Stomach (tissue), 9 donors: ENCODE measurements around the gene KRT81. TPM values are rescaled to one million over a fixed set of nuclear protein-coding genes. Genes with fewer than 3 reads are reported as not detected.
"Not testable (repeated sequence)": the region's sequence is repeated elsewhere in the genome, so short reads cannot be mapped to it uniquely, and the experiment has no call there.

ENCODE experiments used
- DNase-seq, 2 donors: peaks; one replicate each; pipeline versions ENCODE4 v3.0.0 to v3.0.0-alpha.2; 2013 to 2019
- H3K27ac ChIP-seq, 5 donors: fragments of 200-600 bp in 4 of 5; sonication (generic) in 4 of 5; one replicate each; pipeline ENCODE4 v1.5.1; 2013 to 2019; ENCODE audit warnings: mild to moderate bottlenecking in 1 of 5, moderate library complexity in 1 of 5
- H3K27me3 ChIP-seq, 3 donors: fragments of 200-600 bp; sonication (generic); one replicate each; pipeline ENCODE4 v1.5.1; 2017 to 2019; ENCODE audit warnings: mixed run types in 1 of 3
- H3K36me3 ChIP-seq, 4 donors: fragments of 200-600 bp; sonication (generic); 1 replicate in 3 of 4; 2 replicates in 1 of 4; pipeline ENCODE4 v1.5.1; 2016 to 2019
- H3K4me1 ChIP-seq, 4 donors: fragments of 200-600 bp; sonication (generic); one replicate each; pipeline ENCODE4 v1.5.1; 2016 to 2019
- H3K4me3 ChIP-seq, 4 donors: fragments of 200-600 bp; sonication (generic) in 3 of 4; one replicate each; pipeline ENCODE4 v1.5.1; 2016 to 2019; ENCODE audit warnings: mild to moderate bottlenecking in 1 of 4
- H3K9me3 ChIP-seq, 4 donors: fragments of 200-600 bp; sonication (generic); one replicate each; pipeline ENCODE4 v1.5.1; 2016 to 2019
- CTCF ChIP-seq, 7 experiments: fragments of 450-650 bp in 4 of 7; fragments of 200-600 bp in 3 of 7; sonication (generic) in 3 of 7; IDR thresholded peaks; one replicate each; pipeline ENCODE4 v1.5.1; 2016 to 2019; ENCODE audit warnings: antibody characterized with exemption in 7 of 7, control low read depth in 2 of 7, mild to moderate bottlenecking in 1 of 7
- EP300 ChIP-seq: sonication (generic); formaldehyde crosslinking; IDR thresholded peaks from one replicate; pipeline ENCODE4 v1.6.1; 2017; ENCODE audit warnings: antibody characterized with exemption
- POLR2A ChIP-seq, 4 donors: fragments of 450-650 bp; IDR thresholded peaks; one replicate each; pipeline ENCODE4 v1.6.1; 2016; ENCODE audit warnings: antibody characterized with exemption in 4 of 4, control low read depth in 2 of 4, mild to moderate bottlenecking in 1 of 4, moderate library complexity in 1 of 4
- POLR2AphosphoS5 ChIP-seq, 3 donors: sonication (generic); formaldehyde crosslinking; IDR thresholded peaks; one replicate each; pipeline ENCODE4 v1.6.1; 2016; ENCODE audit warnings: antibody characterized with exemption in 3 of 3
- WGBS, 5 donors: extraction: QIAGEN DNeasy Blood & Tissue Kit in 3 of 5; methylation state at CpG; one replicate each; pipeline versions ENCODE4 v1.1.5 to v1.1.7; 2013 to 2018; 5-methylcytosine and 5-hydroxymethylcytosine counted together
- intact Hi-C: fragments of 100-400 bp; cut with DNase I; formaldehyde crosslinking; loops from one replicate; pipeline ENCODE4 v1.15.1; 2023; ENCODE audit warnings: low total_unique reads
- polyA plus RNA-seq, 3 donors: library from polyadenylated mRNA; stranded (reverse); fragments of 200-250 nt; gene quantifications; one replicate each; pipeline ENCODE4 v1.2.3, GENCODE V29; 2013
- total RNA-seq, 5 donors: library from RNA; depleted of rRNA; stranded (reverse); fragments of >200 nt; gene quantifications; one replicate each; pipeline versions ENCODE4 v1.1.0 to v1.2.3, GENCODE V29; 2014 to 2016
- donor health status: healthy with polysubstance abuse.
- donor health status: Bipolar disorder and iron deficiency.
- donor health status: healthy.

Gene KRT81
- total and polyA plus RNA-seq, 8 donors = 0.15 TPM; not detected in 7

GRCh38 chr12:52254180-52254964 lies 37.0 kb downstream of the KRT81 start:
- no peak for TF ChIP-seq POLR2A (IDR thresholded peaks at IDR 0.05)
- TF ChIP-seq CTCF (IDR thresholded peaks at IDR 0.05) = no peak
- no peak for TF ChIP-seq EP300
- no peak for TF ChIP-seq POLR2AphosphoS5 (IDR thresholded peaks at IDR 0.05)
- Histone ChIP-seq H3K36me3 (no peaks in the 10 kb centered on the region), H3K4me1 (peaks cover 9 to 22% (median 19%) of the 10 kb centered on the region in 4 donors), H3K9me3 (no peaks in the 10 kb centered on the region), H3K27ac (no peak overlapping the region), H3K27me3 (peaks cover 0 to 68% (median 38%) of the 10 kb centered on the region in 3 donors), H3K4me3 (no peak overlapping the region)
- no peak for DNase-seq
- WGBS, 5 donors = 90 to 96% (median 93%) methylated on average over 10 of the region's 10 CpGs
- intact Hi-C loops = no loop called here

GRCh38 chr12:52253391-52254179 lies 37.7 kb downstream of the KRT81 start:
- intact Hi-C loops = no loop called here

GRCh38 chr12:52252728-52253343 lies 38.5 kb downstream of the KRT81 start:
- no peak for TF ChIP-seq POLR2A (IDR thresholded peaks at IDR 0.05)
- no peak for TF ChIP-seq POLR2AphosphoS5 (IDR thresholded peaks at IDR 0.05)
- TF ChIP-seq EP300 = no peak
- no peak for TF ChIP-seq CTCF (IDR thresholded peaks at IDR 0.05)
- DNase-seq = no peak
- no peak overlapping the region for H3K27ac ChIP-seq
- H3K4me1 ChIP-seq = peaks cover 17 to 26% (median 24%) of the 10 kb centered on the region in 4 donors
- intact Hi-C loops = no loop called here
- H3K36me3 ChIP-seq = no peaks in the 10 kb centered on the region
- H3K4me3 ChIP-seq = no peak overlapping the region
- peaks cover 0 to 66% (median 24%) of the 10 kb centered on the region in 3 donors for H3K27me3 ChIP-seq
- no peaks in the 10 kb centered on the region for H3K9me3 ChIP-seq
- 96 to 99% (median 98%) methylated on average over 11 of the region's 11 CpGs for WGBS, 5 donors

More at GRCh38 chr12:52253391-52254179, 37.7 kb downstream of the KRT81 start:
- TF ChIP-seq POLR2A (IDR thresholded peaks at IDR 0.05) (no peak), EP300 (no peak), CTCF (IDR thresholded peaks at IDR 0.05) (no peak), POLR2AphosphoS5 (IDR thresholded peaks at IDR 0.05) (no peak)
- Histone ChIP-seq H3K4me1 (peaks cover 14 to 26% (median 23%) of the 10 kb centered on the region in 4 donors), H3K9me3 (no peaks in the 10 kb centered on the region), H3K36me3 (no peaks in the 10 kb centered on the region), H3K4me3 (no peak overlapping the region), H3K27ac (no peak overlapping the region), H3K27me3 (peaks cover 0 to 68% (median 31%) of the 10 kb centered on the region in 3 donors)
- DNase-seq = no peak
- 92 to 96% (median 93%) methylated on average over 13 to 14 of the region's 14 CpGs for WGBS, 5 donors

GRCh38 chr12:52252175-52252615 lies 39.1 kb downstream of the KRT81 start:
- 78 to 92% (median 88%) methylated on average over 4 to 8 of the region's 8 CpGs for WGBS, 5 donors
- Histone ChIP-seq H3K27me3 (peaks cover 0 to 59% (median 18%) of the 10 kb centered on the region in 3 donors), H3K4me1 (peaks cover 24 to 32% (median 31%) of the 10 kb centered on the region in 4 donors)
- H3K36me3 ChIP-seq, intact Hi-C loops, H3K4me3 ChIP-seq, H3K9me3 ChIP-seq, DNase-seq, H3K27ac ChIP-seq: not testable (repeated sequence)
